ENCODE measurements around the gene SPOUT1.

GRCh38 chr9:128846680-128847030 is 17.1 kb upstream of the SPOUT1 start:
- TF ChIP-seq CTCF (conservative IDR thresholded peaks at IDR 0.05; ENCODE audit: low read depth, low read length) (no peak), EZH2 (IDR thresholded peaks at IDR 0.05; ENCODE audit: borderline replicate concordance, low read depth, low read length, poor library complexity, severe bottlenecking) (no peak)
